ENCODE results near the gene SCYGR5.
"Not testable (repeated sequence)": the region's sequence is repeated elsewhere in the genome, so short reads cannot be mapped to it uniquely, and the experiment has no call there.

The SCYGR5 gene, protein sequence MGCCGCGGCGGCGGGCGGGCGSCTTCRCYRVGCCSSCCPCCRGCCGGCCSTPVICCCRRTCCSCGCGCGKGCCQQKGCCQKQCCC

DNA sequence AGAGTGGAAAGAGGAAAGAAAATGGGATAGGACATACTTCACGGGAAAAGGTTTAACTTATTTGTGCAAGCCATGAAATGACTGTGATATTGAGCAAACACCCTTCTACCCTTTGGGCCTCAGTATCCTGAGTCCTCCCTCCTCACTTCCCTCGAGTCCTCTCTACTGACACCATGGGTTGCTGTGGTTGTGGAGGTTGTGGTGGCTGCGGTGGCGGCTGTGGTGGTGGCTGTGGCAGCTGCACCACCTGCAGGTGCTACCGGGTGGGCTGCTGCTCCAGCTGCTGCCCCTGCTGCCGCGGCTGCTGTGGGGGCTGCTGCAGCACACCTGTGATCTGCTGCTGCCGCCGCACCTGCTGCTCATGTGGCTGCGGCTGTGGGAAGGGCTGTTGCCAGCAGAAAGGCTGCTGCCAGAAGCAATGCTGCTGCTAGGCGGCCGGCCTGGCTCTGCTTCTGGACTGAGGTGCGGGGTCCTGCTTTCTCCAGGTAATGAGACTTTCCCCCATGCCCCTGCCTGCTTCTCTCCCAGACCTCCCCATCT lies at the start of gene SCYGR5:
Gene SCYGR5, plus strand, starts transcription at position 174 of the 540 bp plus-strand sequence. Its CDS starts 0 bp downstream, at position 174.
- DNase-seq, result not testable (repeated sequence)

- no peak for DNase-seq
These were observed 49.0 kb upstream of the SCYGR5 start, which contains the start of gene SCYGR4 for GRCh38 chr2:227617316-227618230. Gene SCYGR4, plus strand, starts transcription at chr2:227617498. Its CDS starts 0 bp downstream, at chr2:227617498.

- DNase-seq, result no peak
These were observed 43.4 kb upstream of the SCYGR5 start for GRCh38 chr2:227623226-227623625.

DNA sequence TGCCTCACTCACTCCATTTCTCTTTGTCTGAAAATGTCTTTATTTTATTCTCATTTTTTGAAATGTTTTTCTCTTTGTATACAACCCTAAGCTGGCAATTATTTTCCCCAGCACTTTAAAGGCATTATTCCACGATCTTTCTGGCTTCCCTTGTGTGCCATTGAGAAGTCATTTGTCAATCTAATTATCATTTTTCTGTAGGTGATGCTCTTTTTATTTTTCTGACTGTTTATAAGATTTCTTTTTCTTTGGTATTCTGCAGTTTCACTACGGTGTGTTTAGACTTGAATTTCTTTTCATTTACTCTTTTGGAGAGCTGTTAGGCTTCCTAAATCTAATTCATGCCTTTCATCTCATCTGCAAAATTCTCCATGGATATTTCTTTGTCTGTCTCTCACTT lies 41.2 kb upstream of the SCYGR5 start:
- DNase-seq, result no peak

DNA sequence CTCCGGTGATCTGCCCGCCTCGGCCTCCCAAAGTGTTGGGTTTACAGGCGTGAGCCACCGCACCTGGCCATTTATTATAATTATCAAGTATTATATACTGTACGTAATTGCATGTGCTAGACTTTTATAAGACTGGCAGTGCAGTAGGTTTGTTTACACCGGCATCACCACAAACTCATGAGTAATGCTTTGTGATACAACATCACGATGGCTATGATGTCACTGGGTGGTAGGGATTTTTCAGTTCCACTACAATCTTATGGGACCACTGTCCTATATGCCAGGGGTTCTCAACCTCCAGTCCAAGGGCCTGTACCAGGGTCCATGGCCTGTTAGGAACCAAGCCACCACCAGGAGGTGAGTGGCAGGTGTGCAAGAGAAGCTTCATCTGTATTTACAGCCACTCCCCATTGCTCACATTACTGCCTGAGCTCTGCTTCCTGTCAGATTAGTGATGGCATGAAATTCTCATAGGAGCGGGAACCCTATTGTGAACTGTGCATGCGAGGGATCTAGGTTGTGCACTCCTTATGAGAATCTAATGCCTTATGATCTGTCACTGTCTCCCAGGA lies 39.9 kb upstream of the SCYGR5 start:
- no peak for DNase-seq

DNA sequence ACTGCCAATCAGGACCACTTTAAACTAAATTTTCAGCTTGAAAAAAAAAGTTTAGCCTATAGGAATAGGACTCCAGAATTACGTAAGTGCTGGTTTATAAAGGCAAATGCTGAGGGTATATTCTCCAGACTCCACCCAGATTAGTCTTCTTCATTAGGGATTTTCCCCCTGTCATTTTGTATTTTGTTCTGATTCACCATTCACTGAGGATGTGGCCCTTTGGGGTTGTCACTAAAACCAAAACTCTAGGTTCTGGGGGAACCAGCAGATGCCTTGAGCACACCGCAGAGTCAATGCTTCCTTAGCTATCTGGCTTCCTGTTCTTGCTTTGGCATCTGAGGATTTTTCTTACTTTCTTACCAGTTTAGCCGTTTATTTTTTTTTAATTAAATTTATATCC lies 38.8 kb upstream of the SCYGR5 start:
- no peak for DNase-seq

- no peak for DNase-seq
These were observed 37.2 kb upstream of the SCYGR5 start for GRCh38 chr2:227629435-227629834.

- DNase-seq, result no peak
These were observed 36.3 kb upstream of the SCYGR5 start for GRCh38 chr2:227630322-227630721.

DNA sequence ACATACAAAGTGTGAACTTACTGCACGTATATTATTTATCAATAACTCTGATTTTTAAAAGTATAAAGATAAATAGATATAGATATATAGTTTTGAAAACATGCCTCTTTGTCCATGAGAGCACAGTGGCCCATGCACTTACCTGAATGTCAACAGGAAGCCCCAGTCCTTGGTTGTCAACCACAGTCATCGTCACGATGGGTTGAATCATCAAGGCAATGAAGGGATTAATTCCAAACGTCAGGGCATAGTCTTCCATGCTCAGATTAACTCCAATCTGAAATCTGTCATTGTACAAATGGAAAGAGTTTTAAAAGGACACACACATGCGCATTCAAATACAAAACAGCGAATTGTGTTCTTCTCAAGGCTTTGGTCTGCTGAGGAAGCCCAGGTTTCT lies 33.8 kb upstream of the SCYGR5 start:
- DNase-seq, result no peak

DNA sequence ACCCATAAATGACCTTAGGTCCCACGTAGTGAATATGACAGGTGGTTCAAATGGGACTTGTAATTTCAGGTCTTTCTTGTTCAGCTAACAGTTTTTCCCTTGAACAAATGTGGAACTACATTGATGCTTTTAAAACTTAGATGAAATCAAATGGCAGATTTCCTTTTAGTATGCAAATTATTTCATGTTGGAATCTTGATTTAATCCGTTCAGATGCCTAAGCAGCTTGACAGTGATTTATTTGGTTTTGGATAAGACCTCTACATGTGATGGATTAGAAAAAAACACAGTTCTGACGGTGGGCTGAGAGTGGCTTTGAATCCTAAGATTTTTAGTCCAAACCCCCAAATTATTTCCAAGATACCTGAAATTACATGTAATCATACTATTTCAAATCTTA lies 32.4 kb upstream of the SCYGR5 start:
- no peak for DNase-seq

DNA sequence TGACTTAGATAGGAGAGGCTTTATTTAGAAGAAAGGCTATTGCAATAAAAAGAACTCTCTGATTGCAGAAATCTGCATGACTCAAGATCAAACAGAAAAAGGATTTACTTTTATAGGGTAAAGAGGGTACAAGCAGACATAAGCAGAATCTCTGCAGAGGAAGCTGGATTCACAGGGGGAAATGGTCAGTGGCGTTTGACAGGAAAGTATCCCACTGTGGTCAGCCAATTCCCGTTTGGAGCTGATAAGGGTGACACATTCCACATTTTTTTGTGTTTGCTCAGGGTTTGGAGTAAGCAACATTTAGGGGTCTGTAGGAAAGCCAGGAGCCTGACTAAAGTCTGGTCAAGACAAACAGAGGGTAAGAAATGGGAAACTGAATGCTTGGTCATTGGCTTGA lies 23.9 kb upstream of the SCYGR5 start:
- DNase-seq, result no peak

GRCh38 chr2:227643990-227644551 lies 22.5 kb upstream of the SCYGR5 start:
- no peak for DNase-seq

DNA sequence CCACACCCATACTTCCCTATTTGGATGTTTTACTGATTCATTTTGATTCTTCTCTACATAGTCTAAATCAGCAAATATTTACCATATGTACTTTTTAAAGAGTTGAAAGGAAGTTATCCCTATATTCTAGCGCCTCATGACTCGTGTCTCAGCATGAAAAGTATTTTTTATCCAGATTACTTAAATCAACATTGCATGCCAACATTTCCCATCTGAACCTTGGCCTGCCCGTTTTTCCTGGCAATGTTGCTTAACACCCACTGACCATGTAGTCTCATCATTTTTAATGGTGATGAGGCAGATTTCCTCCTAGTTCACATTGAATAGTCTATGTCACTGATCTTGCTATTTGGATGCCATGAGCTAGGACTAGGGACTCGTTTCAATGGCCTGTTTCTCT lies 13.2 kb upstream of the SCYGR5 start:
- DNase-seq, result no peak

DNA sequence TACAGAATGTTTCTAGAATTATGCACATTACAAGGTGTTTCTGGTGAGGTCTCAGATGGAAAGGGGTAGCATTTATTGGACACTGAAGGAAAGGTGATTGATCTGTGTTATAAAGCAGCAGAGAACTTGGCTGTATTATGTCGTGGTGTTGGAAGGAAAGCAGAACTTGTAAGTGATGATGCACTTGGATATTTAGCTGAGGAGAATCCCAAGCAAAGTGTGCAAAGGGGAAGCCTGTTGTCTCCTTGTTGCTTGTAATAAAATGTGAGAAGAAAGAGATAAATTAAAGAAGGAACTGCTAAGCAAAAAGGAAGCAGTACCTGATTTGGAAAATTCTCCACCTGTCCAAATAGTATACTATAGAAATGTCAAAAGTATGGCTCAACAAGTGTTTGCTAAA lies 12.2 kb upstream of the SCYGR5 start:
- no peak for DNase-seq

- no peak for DNase-seq
These were observed 11.2 kb upstream of the SCYGR5 start for GRCh38 chr2:227655454-227655853.

DNA sequence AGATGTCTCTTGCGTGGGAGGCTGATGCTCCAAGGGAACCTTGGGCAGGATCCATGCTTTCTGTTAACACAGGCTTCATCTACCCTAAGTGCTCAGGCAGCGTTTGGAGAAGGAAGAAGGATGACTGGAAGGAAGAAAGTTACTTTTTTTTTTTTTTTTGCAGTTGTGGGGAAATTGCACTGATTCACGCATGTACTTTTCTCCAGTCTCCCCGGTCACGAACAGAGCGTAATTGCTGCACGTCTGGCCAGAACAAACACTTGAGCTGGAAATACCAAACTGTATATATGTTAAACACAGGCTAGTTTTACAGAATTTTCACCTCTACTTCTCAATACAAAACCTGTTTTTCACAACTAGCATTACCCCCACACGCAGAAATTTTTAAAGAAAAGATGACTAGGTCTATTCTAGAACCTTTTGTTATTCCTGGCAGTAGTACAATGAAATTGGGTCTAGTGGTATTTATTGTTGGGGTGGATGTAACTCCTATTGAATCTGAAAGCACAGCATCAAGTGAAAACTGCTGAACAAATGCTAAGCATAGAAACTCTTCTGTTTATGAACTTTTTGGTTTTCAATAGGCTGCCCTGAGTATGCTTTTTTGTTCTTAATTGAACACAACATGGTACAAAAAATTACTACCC lies 9.3 kb upstream of the SCYGR5 start:
- no peak for DNase-seq

GRCh38 chr2:227661025-227661649 lies 5.5 kb upstream of the SCYGR5 start:
- no peak for DNase-seq

DNA sequence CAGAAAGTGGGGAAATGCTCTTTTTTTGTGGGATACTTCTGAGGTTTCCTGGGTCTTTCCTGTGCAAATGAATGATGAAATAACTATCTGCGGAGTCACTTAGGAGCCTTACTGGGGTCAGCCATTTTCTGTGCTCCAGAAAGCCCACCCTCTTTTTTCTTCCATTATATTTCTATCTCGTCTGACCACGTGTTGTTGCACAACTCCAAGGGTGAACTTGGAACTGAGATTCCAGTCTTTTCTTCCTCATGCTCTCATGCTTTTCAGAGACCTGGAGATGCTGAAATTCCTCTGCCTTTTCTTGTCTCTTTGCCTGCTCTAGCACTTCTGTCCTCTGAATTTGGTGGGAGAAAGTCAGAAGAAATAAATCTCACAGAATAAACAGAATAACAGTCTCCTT lies 4.8 kb upstream of the SCYGR5 start:
- no peak for DNase-seq

DNA sequence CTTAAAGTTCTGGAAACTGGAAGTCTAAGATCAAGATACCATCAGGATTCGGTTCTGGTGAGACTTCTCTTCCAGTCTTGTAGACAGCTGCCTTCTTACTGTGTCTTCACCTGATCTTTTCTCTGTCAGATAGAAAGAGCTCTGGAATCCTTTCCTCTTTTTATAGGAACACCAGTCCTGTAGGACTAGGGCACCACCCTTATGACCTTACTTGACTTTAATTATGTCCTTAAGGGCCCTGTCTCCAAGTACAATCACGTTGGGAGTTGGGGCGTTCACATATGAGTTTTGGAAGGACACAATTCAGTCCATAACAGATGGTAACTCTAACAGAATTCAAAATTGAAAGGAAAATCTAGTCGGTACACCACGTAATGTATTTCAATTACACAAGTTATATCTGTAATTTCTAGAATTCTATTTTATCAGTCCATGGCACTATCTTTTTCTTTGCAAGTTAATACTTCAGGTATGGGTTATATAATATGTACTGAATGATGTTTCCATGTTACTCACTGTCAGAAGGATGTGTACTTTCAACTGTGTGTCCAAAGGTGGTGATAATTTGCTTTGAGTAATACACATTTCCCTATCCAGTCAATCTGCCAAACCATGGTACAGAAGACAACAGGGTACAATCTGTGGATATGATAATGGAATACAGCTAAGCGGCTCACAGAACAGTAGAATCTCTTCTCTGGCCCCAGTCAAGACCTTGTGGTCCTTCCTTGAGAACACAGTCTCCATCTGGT lies 1.2 kb upstream of the SCYGR5 start:
- no peak for DNase-seq

GRCh38 chr2:227671170-227671905 lies 4.7 kb downstream of the SCYGR5 start:
- no peak for DNase-seq

DNA sequence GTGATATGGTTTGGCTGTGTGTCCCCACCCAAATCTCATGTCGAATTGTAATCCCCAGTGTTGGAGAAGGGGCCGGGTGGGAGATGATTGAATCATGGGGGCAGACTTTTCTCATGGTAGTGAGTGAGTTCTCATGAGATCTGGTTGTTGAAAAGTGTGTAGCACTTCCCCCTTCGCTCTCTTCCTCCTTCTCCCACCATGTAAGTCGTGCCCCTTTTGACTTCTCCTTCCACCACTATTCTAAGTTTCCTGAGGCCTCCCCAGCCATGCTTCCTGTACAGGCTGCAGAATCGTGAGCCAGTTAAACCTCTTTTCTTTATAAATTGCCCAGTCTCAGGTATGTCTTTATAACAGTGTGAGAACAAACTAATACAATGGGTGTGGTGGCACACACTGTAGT lies 7.0 kb downstream of the SCYGR5 start:
- DNase-seq, result not testable (repeated sequence)
